ENCODE data around the gene KLHL22. TPM values are rescaled to one million over a fixed set of nuclear protein-coding genes. Genes with fewer than 3 reads are reported as not detected.
A peak's percentile ranks its signal among the peaks of the same experiment; 100 is the strongest.

KLHL22 gene
- total RNA-seq, 1 donor from 2014 or later = 18.0 TPM

DNA sequence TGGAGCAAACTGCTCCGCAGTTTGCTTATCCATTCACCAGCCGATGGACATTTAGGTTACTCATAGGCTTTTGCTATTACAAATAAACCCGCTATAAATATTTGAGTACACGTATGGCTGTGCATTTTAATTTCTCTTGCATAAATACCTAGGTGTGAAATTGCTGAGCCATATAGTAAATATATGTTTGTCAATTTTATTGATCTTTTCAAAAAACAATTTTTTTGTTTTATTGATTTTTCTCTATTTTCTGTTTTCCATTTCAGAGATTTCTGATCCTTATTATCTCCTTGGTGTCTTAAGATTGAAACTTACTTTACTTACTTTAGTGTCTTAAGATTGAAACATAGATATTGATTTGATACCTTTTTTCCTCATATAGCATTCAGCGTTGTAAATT is 97.2 kb downstream of the KLHL22 start:
- TF ChIP-seq, protein P1, sequence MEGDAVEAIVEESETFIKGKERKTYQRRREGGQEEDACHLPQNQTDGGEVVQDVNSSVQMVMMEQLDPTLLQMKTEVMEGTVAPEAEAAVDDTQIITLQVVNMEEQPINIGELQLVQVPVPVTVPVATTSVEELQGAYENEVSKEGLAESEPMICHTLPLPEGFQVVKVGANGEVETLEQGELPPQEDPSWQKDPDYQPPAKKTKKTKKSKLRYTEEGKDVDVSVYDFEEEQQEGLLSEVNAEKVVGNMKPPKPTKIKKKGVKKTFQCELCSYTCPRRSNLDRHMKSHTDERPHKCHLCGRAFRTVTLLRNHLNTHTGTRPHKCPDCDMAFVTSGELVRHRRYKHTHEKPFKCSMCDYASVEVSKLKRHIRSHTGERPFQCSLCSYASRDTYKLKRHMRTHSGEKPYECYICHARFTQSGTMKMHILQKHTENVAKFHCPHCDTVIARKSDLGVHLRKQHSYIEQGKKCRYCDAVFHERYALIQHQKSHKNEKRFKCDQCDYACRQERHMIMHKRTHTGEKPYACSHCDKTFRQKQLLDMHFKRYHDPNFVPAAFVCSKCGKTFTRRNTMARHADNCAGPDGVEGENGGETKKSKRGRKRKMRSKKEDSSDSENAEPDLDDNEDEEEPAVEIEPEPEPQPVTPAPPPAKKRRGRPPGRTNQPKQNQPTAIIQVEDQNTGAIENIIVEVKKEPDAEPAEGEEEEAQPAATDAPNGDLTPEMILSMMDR (conservative IDR thresholded peaks at IDR 0.05; ENCODE audit: low read depth, low read length) = no peak
- no peak overlapping the region for H3K4me3 ChIP-seq (ENCODE audit: low read depth, low read length)
- DNase-seq (ENCODE audit: low read depth) = no peak

DNA sequence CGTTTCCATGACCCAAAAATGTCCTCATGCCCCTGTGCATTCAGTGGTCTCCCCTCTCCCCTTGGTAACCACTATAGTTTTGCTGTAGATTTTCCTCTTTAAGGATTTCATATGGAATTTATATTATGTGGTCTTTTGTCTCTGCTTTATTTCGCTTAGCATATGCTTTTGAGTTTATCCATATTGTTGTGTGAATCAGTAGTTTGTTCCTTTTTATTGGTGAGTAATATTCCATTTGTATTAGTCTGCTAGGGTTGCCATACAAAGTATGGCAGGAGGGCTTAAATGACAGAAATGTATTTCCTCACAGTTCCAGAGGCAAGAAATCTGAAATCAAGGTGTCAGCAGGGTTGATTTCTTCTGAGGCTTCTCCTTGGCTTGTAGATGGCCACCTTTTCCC is 98.1 kb downstream of the KLHL22 start:
- no peak overlapping the region for H3K4me3 ChIP-seq (ENCODE audit: low read depth, low read length)
- TF ChIP-seq, protein P1 (conservative IDR thresholded peaks at IDR 0.05; ENCODE audit: low read depth, low read length) = no peak
- DNase-seq (ENCODE audit: low read depth) = no peak

DNA sequence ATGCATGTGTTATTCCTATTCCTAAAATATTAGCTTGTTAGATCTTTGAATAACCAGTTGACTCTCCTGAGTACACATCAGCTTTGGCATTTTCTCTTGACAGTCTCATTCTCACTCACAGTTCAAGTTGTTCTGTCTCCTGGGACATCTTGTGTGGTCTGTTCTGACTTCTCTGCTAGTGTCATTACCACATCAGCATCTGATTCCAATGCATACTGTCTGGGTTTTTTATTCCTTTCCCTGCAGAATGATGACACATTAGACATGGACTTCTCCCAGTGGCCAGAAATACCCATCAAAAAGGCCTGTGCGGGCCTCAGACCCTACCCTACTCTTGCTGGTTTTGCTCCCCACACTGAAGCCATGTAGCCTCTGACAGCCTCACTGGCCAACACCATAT is 99.0 kb downstream of the KLHL22 start:
- DNase-seq (ENCODE audit: low read depth) = no peak
- no peak overlapping the region for H3K4me3 ChIP-seq (ENCODE audit: low read depth, low read length)
- TF ChIP-seq, protein P1 (conservative IDR thresholded peaks at IDR 0.05; ENCODE audit: low read depth, low read length) = no peak

DNA sequence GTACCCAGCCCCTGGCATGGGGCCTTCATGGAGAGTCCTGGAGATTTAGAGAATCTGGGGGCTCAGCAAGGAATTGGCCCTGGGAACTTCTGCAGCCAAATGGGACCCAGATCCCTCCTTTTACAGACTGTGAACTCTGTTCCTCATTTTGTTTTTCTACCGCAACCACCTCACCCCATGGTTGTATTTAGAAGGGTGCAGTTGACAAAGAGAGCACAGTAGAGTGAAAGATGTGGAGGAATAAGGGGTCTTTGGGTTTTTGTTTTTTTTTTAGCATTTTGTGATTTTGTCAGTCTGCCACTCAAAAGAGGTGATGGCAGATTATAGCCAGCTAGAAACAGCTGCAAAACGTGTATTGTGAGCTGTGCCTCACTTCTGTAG is 99.7 kb downstream of the KLHL22 start:
- no peak for DNase-seq (ENCODE audit: low read depth)
- H3K4me3 ChIP-seq (ENCODE audit: low read depth, low read length) = no peak overlapping the region
- TF ChIP-seq, protein P1 (conservative IDR thresholded peaks at IDR 0.05; ENCODE audit: low read depth, low read length) = no peak

DNA sequence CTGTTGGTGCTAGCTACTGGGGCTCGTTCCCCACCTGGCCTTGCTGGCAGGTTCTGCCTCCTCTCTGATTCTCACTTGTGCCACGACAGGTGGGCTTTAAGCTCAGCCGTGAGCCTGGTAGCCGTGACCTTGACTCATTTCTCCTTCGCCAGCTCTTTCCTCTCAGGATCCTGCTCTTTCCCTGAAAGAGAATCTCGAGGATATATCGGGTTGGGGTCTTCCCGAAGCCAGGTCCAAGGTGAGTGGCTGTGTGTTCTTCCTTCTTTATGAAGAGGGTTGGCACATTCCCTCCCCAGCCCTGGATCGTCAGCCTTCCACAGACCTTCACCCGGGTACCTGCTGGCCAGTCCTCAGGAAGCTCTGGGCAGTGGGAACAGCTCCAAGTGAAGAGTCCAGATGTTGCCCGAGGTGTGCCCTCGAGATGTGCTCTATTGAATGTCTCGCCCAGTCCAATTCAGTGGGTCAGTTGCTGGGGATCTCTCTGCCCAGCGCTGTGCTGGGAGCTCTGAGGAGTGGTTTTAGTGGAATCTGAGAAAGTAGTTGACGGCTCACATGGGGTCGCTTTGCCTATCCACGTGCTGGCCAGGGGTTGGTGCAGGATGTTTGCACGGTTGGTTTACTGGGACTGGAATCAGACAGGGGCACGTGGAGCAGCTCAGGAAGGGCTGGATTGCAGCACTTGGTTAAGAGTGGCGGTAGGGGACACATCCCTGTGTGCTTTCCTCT is 100.3 kb downstream of the KLHL22 start:
- TF ChIP-seq, protein P1 (conservative IDR thresholded peaks at IDR 0.05; ENCODE audit: low read depth, low read length) = no peak
- no peak overlapping the region for H3K4me3 ChIP-seq (ENCODE audit: low read depth, low read length)
- no peak for DNase-seq (ENCODE audit: low read depth)

DNA sequence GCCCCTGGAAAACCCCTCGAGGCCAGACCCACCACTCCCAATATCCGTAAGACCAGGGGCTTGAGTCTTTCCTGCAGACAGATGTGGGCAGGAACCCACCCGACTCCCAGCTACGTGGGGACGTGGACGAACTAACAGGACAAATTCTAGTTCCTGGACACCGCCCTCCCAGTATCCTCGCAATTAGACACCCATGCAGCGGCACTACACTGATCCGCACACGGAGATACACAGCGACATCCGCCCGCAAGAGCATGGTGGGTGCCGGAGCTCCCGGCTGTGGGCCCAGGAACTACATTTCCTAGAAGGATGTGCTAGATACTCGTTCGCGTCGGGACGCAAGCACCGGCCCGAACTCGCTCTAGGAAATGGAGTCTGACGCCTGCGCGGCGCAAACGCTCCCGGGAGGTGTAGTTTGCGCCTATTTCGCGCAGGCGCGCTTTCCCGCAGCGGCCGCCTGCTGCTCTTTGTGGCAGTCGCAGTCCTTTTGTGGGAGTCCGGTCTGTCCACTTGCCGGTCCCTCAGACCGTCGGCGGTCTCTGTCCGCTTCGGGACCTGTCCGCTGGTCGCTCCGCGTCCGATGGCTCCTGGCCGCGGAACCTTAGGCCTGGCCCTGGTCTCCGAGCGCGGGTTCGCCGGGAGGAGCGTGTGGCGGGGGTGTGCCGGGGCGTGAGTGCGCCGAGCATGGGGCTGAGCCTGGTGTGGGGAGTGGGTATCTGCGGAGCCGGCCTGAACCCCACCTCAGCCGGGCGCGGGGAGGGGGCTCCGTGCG is 101.7 kb downstream of the KLHL22 start, which contains the start of gene ZNF74:
Gene ZNF74, plus strand, starts transcription at position 447 of the 772 bp plus-strand sequence. CDS start 478 bp downstream, outside the sequence.
- H3K4me3 ChIP-seq (ENCODE audit: low read depth, low read length) = peak within 1 kb of the TSS; percentile 85
- TF ChIP-seq, protein P1 (conservative IDR thresholded peaks at IDR 0.05; ENCODE audit: low read depth, low read length) = no peak
- peak; percentile 37 for DNase-seq (ENCODE audit: low read depth)

Measured in epithelial cell of proximal tubule (primary cell).